Measurements from ENCODE around the gene WNT10A.

Gene WNT10A

DNA sequence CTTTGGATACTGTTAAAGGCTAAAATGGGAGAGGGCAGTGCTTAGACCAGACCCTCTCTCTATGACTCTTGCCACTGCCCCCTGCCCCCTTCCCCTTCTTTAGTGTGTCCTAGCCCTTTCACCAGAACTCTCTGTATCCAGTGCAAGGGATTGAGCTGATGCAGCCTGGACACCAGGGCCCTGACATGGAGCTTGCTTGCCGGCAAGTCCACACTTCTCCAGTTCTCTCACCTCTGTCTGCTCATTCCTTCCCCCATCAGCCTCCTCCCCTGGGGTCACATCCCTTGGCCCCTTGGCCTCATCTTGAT is 22.6 kb upstream of the WNT10A start:
- no peak for DNase-seq

DNA sequence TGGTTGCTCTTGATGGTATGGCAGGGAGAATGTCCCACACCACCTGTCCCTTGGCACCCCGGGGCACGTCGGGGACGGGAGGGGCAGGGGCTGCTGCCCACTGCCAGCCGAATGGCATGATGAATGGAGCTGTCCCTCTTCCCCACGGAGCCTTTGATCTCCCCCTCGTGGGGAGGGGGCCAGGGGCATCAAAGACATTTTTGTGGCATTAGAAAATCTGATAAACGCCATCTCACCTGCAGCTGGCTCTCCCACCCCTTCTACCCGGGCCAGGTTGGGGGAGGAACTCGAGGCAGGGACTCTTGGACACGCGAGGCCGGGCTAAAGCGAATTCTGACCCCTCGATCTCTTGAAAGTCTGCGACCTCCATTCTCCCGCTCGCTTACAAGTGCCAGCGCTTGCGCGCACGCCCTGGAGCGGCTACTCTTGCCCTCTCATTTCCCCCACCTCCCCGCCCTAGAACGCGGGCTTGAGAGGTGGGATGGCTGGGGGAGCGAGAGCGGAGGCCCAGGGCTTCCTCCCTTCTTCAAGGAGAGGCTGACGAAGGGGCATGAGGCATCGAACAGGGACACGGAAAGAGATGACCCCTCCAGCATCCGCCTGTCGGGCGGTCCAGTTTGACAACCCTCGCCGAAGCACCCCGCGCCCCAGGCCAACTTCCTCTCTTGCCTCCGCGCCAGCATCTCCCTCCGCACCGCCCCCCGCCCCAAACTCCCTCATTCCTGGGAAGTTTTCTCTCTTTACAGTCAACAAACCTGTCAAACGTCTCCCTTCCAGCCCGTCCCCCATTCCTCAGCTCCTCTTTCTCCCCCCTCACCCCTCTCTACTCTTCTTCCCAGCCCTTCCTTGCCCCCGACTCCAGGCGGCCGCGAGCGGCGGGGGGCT is 21.7 kb upstream of the WNT10A start:
- no peak for DNase-seq

DNA sequence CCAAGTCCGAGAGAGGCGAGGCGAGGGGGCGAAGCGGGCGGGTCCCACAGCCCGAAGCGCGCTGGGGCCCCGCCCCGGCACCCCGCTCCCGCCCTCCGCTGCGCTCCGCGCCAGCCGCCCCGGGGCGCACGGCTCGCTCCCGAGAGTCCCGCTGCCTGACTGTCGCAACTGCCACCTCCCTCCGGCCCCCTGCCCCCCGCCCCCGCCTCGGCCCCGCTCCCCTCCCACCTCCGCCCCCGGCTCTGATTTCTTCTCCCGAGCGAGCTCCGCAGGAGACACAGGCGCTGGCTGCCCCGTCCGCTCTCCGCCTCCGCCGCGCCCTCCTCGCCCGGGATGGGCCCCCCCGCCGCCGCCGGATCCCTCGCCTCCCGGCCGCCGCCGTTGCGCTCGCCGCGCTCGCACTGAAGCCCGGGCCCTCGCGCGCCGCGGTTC is 21.1 kb upstream of the WNT10A start, which contains the start of gene WNT6:
Gene WNT6 (plus strand): TSS at position 250 of the 432 bp plus-strand sequence. CDS start 233 bp downstream, outside the sequence.
- DNase-seq = no peak

DNA sequence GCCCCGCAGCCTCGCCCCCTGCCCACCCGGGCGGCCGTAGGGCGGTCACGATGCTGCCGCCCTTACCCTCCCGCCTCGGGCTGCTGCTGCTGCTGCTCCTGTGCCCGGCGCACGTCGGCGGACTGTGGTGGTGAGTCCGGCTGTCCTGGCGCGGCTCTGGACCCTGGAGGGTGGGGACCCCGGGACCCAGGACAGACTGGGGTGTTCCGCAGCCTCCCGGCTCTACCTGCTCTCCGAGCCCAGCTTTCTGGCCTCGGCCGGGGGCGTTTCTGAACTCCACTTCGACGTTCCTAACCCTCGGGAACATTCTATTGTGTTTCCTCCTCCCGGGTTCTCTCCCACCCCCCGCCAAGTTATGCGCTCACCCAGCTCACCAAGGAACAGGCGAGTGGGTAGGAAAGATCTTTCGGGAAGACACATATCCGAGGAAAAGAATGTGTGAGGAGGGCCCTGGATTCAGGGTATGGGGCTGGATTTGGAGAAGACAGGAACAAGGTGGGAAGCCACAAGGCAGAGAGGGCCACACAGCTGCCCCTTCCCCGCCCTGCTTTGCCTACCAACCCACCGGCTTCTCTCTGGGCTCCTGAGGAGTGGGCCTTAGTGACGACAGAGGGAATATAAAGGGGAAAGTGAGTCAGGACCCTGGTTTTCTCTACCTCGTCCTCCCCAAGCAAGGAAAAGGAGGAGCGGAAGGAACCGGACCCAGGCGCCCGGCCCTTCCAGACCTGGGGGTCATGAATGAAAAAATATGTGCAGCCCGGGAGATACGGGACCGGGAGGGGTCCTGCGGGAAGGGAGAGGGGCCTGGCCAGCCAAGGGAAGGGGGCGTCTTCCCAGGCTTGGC is 20.4 kb upstream of the WNT10A start:
- no peak for DNase-seq

DNA sequence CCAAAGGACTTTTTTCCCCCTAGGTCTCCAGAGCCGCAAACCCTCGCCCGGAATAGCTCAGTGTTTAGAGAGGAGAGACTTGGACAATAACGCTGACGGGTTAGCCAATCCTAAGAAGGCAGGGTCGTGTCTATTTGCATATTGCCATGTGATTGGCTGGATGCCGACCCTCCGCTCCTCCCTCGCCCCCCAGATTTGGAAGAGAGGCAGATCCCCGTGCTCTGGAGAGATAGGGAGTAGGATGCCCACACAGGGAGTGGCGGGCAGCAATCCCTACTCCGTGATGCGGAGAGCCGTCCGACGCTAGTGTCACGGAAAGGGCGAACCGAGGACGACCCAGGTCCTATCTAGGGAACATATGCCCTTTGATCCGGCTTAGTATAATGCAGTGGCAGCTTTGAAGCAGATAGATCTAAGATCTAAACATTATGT is 19.7 kb upstream of the WNT10A start:
- peak; percentile 38 for DNase-seq

DNA sequence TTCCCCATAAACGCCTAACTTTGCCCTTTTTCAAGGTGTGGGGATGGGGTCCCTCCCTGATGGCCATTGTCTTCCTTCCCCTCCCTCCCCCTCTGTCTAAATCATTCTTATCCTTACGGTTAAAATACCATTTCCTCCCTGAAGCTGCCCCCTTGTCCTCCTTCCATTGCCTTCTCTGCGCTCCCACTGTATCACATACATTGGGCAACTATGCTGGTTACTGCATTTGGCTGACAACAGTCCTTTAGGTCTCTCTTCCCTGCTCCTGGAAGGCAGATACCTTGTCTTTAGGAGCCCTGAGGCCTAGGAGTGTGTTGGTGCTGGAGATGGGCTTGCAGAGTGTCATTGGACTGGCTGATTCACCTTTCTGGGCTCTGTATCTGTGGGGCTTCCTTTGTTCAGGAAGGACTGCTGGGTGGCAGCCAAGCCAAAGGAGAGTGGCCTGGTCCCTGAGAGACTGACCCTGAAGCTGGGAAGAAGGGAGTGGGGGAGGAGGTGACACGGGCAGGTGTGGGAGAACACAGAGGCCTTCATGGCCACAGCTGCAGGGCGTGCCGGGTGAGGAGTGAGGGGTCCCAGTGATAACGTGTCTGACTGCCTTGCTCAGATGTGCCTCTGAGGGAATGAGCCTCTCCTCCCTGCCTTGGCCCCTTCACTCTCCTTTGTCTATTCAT is 18.9 kb upstream of the WNT10A start:
- no peak for DNase-seq

DNA sequence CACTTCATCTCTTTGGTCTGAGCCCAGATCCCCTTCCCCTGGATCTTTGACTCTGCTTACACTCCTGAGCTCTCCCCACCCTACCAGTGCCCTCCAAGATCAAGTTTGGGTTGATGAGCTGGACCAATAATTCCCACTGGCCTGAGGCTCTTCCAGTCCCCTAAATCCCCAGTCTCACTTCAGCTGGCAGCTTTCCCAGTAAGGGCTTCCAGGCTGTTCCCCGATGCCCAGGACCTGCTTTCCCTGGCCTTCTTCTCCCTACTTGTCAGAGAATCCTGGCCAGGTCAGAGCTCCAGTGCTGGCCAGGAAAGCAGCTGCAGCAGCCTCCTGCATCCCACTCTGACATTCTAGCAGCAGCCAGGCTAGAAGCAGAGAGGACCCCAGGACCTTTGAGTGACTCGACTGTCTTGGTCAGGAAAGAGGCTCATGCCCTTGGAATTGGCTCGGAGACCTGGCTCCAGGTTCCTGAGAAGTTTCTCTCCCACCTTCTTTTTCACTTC is 17.6 kb upstream of the WNT10A start:
- no peak for DNase-seq

DNA sequence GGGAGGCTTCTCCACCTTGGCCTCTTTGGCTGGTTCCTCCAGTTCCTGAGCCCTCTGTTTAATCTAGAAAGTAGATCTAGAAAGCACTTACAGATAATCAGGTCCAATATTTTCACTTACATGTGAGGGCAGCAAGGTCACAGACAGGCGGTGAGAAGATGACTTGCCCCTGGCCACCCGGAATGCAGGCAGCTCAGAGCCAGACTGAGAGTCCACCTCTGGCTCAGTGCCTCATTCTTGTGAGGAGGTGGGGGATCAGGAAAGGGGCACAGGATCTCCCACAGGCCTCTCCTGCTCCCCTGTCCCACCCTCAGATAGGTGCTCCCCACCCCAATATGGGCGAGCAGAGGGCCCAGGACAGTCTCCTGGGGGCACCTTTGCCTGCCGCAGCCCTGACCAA is 15.3 kb upstream of the WNT10A start:
- no peak for DNase-seq

DNA sequence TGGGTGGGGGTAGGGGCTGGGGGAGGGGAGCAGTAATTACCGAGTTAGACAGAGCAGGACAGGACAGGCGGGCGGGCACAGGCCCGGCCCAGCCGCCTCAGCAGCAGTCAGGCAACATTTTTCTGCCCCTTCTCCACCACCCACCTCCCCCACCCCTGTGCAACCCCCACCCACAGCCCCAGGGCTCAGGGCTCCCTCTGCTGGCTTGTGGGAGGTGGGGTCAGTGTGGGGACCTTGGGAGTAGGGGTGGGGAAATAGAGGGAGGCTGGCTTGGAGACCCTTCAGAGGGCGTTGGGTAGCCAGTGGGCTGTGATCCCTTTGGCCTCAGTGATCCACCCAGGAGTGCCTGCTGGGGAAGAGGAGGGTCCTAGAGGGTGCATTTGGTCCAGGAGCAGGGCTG is 14.7 kb upstream of the WNT10A start:
- no peak for DNase-seq

DNA sequence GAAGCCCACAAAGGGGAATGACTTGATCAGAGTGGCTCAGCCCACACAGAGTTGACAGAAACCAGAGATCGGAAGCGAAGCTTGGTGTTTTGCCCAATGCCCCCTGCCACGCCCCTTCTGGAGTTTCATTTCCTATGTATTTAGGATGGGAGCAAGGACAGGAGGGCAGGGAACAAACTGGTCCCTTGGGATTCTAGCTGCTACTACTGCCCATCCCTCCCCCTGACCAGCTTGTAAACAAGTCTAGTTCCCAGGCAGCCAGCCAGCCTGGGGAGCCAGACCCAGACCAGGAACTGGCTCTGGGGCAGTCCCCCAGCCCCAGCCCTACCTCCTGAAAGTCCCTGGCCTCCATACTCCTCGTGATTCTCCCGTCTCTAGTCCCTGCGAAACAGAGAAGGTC is 12.8 kb upstream of the WNT10A start:
- DNase-seq = no peak

DNA sequence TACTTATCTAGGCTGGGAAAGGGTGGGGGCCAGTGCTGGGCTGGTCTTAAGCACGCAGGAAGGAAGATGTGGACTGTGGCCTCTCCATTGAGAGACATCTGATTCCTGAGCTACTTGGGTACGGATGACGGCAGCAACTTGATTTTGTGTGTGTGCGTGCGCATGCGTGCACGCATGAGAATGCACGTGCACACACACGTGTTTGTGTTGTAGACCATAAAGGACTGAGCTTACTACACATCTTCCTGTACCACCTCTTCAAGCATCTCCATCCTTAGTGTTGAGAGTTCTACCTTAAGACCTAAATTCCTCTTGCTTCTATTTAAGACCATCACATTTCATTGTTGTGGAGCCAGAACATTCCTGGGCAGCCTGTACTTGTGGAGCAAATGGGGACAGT is 11.6 kb upstream of the WNT10A start:
- DNase-seq = no peak

DNA sequence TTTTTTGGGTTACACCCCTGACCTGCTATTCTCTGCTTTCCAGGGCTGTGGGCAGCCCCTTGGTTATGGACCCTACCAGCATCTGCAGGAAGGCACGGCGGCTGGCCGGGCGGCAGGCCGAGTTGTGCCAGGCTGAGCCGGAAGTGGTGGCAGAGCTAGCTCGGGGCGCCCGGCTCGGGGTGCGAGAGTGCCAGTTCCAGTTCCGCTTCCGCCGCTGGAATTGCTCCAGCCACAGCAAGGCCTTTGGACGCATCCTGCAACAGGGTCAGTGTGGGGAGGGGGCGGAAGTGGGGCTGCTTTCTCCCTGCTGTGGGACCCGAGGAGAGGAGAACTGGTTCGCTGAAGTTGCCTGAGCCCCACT is 9.7 kb upstream of the WNT10A start:
- DNase-seq = no peak

DNA sequence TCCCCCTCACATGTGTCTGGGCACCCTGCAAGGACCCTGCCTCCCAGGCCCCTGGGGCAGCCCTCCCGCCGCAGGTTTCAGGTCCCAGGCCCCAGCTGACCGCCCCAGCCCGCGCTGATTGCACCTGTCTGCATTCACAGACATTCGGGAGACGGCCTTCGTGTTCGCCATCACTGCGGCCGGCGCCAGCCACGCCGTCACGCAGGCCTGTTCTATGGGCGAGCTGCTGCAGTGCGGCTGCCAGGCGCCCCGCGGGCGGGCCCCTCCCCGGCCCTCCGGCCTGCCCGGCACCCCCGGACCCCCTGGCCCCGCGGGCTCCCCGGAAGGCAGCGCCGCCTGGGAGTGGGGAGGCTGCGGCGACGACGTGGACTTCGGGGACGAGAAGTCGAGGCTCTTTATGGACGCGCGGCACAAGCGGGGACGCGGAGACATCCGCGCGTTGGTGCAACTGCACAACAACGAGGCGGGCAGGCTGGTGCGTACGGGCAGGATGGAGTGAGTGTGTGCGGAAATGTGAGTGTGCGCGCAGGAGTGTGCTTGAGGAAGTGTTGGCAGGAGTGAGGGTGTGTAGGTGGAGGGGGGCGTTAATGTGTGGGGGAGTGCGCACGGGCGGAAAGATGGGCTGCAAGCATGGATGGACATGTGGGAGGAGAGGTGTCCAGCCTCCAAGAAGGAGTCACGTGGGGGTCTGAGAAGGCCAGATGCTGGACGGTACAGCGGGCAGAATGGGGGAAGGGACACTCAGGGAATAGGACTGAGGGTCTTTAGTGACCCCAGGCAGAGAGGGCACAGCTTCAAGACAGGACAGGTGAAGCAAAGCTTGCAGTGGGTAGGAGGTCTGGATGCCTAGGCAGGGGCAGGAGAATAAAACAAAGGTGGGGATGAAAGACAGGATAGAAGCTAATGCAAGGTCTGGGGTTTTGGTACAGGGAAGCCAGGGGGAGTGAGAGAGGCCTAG is 9.0 kb upstream of the WNT10A start:
- DNase-seq = no peak

DNA sequence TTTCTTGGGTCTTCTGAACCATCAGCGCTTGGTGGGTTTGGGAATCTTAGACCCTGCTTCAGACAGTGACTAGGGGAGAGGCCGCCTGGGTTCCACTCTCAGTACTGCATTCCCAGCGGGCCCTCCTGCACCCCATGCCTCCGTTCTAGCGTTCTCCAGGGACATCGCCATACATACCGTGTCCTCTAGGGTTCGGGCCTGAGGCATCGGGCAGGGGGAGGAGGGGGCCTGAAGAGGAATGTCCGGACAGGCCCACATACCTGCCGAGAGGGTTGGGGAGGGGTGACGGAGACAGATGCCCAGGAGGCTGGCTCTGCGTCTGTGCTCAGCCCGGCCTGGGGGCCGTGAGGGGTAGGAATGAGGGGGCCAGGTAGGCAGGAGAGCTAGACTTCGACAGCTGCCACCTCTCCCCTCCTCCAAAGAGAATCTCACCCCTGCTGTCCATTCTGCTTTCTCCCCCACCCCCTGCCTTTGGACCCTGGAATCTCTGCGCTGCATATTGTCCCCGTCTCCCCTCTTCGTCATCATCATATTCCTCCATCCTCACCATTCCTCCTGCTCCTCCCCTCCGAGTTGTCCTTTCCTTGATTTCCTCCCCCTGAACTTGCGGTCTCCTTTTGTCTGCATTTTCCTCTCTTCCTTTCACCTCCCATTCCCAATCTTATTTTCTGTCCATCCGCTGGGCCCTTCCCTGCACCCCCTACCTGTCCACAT is 7.8 kb upstream of the WNT10A start:
- no peak for DNase-seq

DNA sequence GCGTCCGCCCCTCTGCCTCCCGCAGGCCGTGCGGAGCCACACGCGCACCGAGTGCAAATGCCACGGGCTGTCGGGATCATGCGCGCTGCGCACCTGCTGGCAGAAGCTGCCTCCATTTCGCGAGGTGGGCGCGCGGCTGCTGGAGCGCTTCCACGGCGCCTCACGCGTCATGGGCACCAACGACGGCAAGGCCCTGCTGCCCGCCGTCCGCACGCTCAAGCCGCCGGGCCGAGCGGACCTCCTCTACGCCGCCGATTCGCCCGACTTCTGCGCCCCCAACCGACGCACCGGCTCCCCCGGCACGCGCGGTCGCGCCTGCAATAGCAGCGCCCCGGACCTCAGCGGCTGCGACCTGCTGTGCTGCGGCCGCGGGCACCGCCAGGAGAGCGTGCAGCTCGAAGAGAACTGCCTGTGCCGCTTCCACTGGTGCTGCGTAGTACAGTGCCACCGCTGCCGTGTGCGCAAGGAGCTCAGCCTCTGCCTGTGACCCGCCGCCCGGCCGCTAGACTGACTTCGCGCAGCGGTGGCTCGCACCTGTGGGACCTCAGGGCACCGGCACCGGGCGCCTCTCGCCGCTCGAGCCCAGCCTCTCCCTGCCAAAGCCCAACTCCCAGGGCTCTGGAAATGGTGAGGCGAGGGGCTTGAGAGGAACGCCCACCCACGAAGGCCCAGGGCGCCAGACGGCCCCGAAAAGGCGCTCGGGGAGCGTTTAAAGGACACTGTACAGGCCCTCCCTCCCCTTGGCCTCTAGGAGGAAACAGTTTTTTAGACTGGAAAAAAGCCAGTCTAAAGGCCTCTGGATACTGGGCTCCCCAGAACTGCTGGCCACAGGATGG is 7.1 kb upstream of the WNT10A start:
- DNase-seq = no peak

DNA sequence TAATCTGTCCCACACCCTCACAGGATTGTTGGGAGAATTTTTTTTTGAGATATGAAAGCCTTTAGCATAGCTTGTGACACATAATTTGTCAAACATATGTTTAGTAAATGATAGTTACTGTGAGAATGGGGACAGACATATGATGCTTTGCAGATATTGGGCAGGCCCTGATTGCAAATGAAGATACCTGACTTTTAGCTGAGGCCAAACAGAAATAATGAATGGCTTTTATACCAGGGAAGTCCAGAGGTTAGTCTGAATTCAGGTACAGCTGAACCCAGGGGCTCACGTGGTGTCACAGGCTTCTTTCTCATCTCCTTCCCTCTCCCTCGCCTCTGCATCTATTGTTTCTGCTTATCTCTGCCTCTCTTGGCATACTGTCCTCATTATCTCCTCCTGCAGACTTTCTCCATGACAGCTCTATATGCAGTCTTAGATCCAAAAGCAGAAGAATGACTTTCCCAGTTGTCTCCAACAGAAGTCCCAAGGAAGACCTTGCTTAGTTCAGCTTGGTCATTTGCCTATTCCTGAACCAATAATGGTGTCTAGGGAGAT is 4.9 kb upstream of the WNT10A start:
- no peak for DNase-seq

DNA sequence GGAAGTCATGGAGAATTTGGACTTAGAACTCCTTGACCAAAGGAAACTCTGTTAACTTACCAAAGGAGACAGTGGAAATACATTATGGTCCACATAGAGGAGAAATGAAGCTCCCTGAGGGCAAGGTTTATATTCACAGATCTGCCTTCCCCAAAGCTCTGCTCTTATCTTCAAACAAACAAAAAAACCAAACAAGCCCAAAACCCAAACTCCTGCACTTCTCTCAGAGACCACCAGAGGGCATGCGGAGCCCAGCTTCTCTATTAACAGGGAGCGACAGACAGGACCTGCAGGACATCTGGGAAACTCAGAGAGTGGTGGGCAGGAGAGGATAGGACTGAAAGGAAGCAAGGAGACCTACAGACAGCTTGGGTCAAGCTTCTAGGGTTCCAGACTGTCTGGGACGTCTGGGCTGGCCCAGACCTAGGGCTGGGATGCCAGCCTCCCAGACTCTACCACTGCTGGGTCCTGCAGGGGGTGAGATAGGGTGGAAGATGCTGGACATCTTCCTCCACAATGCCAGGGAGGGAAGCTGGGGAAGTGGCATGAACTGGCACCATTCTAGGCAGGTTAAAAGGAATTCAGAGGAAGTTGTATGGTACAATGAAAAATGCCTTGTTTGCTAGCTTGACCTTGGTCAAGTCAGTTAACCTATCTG is 4.0 kb upstream of the WNT10A start:
- no peak for DNase-seq

DNA sequence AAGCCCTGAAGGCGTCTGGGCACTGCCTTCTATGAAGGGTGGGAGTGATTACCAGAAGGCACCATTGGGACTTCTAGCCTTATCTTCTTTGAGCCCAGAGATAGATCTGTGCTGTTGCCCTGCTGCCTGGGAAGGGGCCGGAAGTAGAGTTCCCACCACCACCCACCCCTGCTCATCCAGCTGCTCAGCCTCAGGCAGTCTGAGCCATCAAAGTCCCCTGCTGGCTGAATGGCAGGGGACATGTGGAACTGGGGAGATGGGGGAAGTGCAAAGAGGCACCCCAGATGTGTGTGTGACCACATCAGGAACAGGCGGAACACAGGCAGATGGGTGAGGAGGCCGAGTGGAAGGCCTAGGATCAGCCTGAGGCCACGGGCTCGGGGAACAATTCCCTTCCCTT is 3.3 kb upstream of the WNT10A start:
- no peak for DNase-seq

DNA sequence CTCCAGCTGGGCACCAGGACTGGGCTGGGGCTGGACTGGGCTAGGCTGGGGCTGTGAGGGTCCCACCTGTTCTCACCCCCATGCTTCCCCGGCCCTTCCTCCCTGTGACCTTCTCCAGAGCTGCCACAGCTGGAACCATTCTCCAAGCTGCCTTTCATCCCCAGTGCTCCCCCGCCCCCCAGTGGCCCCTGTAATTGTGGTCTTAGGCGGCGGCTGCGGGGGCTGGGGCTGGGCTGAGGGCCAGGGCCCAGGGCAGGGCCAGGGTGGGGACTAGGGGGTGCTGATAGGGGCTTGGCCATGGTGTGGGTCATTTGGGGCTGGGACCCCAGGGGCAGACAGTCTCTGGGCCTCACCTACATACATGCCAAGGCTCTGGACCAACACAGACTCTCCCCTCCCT is 2.8 kb upstream of the WNT10A start:
- no peak for DNase-seq

DNA sequence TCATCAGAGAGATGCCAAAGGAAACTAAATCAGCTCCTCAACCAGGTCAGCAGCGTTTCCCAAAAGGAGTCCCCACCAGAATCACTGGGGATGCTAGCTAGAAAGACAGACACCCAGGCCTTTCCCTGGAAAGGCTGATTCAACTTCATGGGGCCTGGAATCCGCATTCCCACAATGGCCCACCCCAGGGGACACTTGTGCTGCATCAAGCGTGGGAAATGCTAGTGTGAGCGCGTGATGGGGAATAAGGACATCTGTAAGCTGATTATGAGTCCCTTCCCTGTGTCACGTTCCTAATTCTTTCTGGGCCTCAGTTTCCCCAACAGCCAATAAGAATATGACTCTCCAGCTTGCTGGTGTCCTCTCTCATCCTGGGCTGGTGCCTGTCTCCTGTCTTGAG is 2.2 kb upstream of the WNT10A start:
- no peak for DNase-seq
